Activated naive CD8-positive, alpha-beta T cell (primary cell): ENCODE results near the gene OFD1.
A peak's percentile ranks its signal among the peaks of the same experiment; 100 is the strongest.

Experiments used
- H3K27ac Mint-ChIP-seq: one replicate; pipeline ENCODE4 v1.8.0; 2021; ENCODE audit warnings: mixed read lengths
- H3K27me3 Mint-ChIP-seq: one replicate; pipeline ENCODE4 v1.8.0; 2021; ENCODE audit warnings: mixed read lengths
- H3K36me3 Mint-ChIP-seq: one replicate; pipeline ENCODE4 v1.8.0; 2021; ENCODE audit warnings: mixed read lengths
- H3K4me1 Mint-ChIP-seq: one replicate; pipeline ENCODE4 v1.8.0; 2021; ENCODE audit warnings: low read depth, mixed read lengths
- H3K4me3 Mint-ChIP-seq: one replicate; pipeline ENCODE4 v1.8.0; 2021; ENCODE audit warnings: mild to moderate bottlenecking, mixed read lengths
- H3K9me3 Mint-ChIP-seq: one replicate; pipeline ENCODE4 v1.8.0; 2021; ENCODE audit warnings: low read depth, mixed read lengths

Gene OFD1

DNA sequence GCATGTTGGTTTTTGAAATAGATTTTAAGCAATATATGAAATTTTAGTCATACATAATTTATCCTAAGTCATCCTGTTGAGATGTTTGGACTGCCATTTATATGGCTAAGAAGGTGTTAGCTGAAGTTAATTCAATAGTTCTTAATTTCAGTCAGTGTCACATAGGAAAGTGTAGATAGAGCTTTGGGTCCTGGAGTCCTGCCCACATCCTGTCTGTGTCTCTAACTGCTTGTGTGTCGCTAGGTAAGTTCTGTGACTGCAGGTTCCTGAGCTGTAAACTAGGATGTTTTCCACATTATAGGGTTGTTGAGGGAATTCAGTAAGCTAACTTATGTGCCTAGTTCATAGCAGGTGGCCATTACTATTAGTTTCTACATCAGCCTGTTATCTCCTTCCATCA, 20.7 kb downstream of the OFD1 start:
- Mint-ChIP-seq H3K27ac (peak overlapping the region; percentile 22), H3K4me1 (peaks cover 20% of the 10 kb centered on the region), H3K27me3 (no peaks in the 10 kb centered on the region), H3K4me3 (no peak overlapping the region), H3K9me3 (no peaks in the 10 kb centered on the region), H3K36me3 (peaks cover 5% of the 10 kb centered on the region)

DNA sequence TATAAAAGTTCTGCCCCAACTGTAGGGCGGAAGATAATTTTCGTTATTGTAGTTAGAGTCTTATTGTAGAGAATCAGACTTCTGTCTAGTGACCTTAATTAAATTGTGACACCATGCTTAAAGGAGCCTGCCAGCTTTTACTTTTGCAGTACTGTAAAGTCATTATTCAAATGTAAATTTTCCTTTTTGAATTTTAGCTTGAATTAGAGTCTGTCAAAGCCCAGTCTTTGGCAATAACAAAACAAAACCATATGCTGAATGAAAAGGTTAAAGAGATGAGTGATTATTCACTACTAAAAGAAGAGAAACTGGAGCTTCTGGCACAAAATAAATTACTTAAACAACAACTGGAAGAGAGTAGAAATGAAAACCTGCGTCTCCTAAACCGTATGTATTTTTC, 21.8 kb downstream of the OFD1 start:
- Mint-ChIP-seq H3K9me3 (no peaks in the 10 kb centered on the region), H3K4me3 (no peak overlapping the region), H3K27me3 (no peaks in the 10 kb centered on the region), H3K27ac (no peak overlapping the region), H3K36me3 (peaks cover 8% of the 10 kb centered on the region), H3K4me1 (peaks cover 19% of the 10 kb centered on the region)

DNA sequence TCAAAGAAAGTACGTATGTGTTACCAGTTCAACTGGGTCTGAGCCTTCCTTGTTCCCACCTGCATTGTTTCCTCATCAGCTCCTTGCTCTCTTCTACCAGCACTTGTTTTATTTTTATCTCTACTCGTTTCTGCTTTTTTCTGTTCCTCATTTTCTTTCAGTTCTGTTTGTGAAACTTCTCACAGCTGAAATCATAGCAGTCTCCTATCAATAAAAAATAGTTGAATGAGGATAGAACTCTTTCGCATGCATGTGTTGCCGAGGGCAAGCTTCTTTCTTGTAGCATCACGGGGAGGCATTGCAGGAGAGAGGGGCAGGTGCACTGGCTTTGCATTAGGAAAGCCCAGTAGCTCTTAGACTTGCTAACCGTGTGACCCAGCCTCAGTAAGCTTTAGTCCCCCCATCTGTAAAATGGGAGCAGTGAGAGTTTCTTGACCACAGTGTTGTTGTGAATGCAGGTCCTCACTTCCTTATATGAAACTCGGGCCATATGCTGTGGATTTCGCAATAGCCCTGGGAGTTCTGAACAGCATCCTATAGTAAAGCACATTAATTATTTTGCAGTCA, 24.7 kb downstream of the OFD1 start:
- Mint-ChIP-seq H3K4me3 (no peak overlapping the region), H3K27ac (peak overlapping the region; percentile 22), H3K4me1 (peaks cover 11% of the 10 kb centered on the region), H3K9me3 (no peaks in the 10 kb centered on the region), H3K36me3 (peaks cover 8% of the 10 kb centered on the region), H3K27me3 (no peaks in the 10 kb centered on the region)

DNA sequence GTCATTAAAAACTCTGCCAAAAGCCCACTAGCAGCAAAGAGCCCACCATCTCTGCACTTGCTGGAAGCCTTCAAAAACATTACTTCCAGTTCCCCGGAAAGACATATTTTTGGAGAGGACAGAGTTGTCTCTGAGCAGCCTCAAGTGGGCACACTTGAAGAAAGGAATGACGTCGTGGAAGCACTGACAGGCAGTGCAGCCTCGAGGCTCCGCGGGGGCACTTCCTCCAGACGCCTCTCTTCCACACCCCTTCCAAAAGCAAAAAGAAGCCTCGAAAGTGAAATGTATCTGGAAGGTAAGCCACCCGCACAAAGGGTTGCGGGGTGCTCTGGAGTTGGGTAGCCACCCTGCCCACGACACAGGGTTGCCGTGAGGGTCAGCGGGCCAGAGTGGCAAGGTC, 25.9 kb downstream of the OFD1 start:
- Mint-ChIP-seq H3K27me3 (no peaks in the 10 kb centered on the region), H3K4me3 (no peak overlapping the region), H3K36me3 (peaks cover 8% of the 10 kb centered on the region), H3K4me1 (peaks cover 2% of the 10 kb centered on the region), H3K9me3 (no peaks in the 10 kb centered on the region), H3K27ac (no peak overlapping the region)

DNA sequence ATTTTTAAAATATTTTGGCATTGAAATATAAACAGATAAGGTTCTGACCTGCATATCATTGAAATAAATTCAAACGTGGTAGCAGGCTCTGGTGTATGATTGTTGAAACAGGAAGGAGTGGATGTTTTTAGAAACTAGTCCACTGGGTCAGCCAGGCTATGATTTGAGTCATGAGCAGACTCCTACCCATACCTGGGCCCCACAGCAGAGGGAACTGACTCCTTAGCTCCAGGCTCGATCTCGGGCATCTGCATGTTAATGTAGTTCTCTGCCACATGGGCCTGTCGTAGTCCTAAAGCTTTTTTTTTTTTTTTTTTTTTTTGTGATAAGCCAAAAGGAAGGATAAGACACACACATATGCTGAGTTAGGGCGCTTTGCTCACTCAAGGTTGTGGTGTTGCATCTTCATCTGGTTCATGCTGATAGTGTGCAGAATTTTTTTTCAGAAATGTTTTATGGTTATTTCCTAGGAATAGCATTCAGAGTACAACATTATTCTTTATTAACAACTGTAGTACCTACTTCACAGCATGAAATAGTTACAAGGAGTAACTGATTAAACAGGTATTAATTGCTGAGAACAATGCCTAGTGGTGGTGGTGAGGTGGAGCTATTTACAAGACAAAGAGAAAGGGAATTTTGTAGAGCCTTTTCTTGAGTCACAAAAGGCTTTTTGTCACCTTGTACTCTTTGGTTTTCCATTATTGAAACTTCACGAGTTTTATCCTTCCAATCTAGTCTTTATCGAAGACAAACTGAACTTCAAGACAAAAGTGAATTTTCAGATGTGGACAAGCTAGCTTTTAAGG, 27.3 kb downstream of the OFD1 start:
- Mint-ChIP-seq H3K36me3 (peaks cover 8% of the 10 kb centered on the region), H3K27me3 (no peaks in the 10 kb centered on the region), H3K27ac (no peak overlapping the region), H3K4me3 (no peak overlapping the region), H3K9me3 (no peaks in the 10 kb centered on the region), H3K4me1 (peaks cover 2% of the 10 kb centered on the region)

DNA sequence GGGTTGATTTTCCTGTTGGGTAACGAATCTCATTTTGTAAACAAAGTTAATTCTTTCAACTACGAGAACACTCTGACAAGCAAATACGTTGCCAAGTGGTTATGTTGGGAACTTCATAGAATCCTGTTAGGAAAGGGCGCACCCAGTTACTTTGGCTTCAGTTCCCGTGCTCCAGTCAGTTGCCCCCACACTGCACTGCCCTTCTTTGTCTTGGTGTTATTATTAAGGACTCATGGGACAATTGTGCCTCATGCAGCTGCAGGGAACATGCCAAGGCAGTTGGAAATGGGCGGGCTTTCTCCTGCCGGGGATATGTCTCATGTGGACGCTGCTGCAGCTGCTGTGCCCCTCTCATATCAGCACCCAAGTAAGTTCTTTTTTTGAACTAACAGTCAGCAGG, 28.9 kb downstream of the OFD1 start:
- Mint-ChIP-seq H3K9me3 (no peaks in the 10 kb centered on the region), H3K4me1 (peaks cover 2% of the 10 kb centered on the region), H3K36me3 (peaks cover 7% of the 10 kb centered on the region), H3K27ac (no peak overlapping the region), H3K27me3 (no peaks in the 10 kb centered on the region), H3K4me3 (no peak overlapping the region)

DNA sequence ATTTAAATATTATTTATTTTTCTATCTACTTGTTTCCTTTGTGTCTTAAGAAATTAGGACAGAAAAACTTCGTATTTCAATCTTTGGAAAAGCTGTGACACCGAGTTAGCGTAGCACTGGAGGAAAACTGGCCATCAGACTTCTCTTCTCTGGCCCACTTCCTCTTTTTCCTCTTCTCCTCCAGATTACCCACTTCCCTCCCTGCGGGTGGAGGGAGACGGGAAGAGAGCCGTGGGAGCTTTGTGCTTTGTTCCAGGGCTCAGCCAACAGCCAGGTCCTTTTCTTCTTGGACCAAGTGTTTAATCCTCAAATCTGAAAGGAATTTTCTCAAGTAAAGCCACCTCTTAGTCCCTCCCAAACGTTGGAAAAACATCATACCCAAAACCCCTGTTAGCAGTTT, 29.7 kb downstream of the OFD1 start:
- peak overlapping the region; percentile 46 for H3K27ac Mint-ChIP-seq
- no peaks in the 10 kb centered on the region for H3K9me3 Mint-ChIP-seq
- no peaks in the 10 kb centered on the region for H3K27me3 Mint-ChIP-seq
- H3K4me3 Mint-ChIP-seq = no peak overlapping the region
- peaks cover 2% of the 10 kb centered on the region for H3K4me1 Mint-ChIP-seq
- H3K36me3 Mint-ChIP-seq = peaks cover 3% of the 10 kb centered on the region

DNA sequence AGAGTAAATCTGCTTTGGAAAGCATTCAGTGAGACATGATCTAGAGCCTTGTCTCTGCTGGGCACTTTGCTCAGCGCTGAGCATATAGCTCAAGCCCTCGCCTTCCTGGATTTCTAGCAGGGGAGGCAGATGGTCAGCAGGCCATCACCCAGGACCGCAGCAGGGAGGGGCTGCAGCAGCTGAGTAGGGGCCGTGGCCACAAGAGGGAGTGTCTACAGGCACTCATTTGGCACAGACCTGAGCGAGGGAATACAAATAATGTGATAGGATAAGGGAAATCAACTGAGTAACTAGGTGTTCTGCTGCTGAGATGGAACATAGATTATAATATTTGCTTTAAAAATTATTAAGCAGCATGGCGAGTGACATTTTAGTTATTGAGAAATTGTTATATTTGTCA, 30.2 kb downstream of the OFD1 start:
- peak overlapping the region; percentile 46 for H3K27ac Mint-ChIP-seq
- no peak overlapping the region for H3K4me3 Mint-ChIP-seq
- H3K9me3 Mint-ChIP-seq = no peaks in the 10 kb centered on the region
- peaks cover 4% of the 10 kb centered on the region for H3K36me3 Mint-ChIP-seq
- H3K4me1 Mint-ChIP-seq = peaks cover 2% of the 10 kb centered on the region
- H3K27me3 Mint-ChIP-seq = no peaks in the 10 kb centered on the region

DNA sequence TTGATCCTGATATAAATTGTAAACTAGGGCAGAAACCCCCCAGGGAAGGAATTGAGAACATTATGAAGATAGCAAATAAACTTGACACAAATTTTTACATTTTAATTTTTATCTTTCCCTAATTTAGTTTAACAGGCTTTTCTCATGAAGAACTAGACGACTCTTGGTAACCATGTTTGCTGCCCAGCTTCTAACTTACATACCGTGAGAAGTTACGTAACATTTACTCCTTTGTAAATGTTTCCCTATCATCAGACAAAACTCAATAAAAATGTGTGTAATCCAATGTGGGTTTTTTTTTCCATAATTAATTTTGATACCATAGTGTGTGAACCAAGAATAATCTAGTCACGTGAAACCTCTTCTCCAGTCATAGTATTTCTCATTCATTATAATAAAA, 34.4 kb downstream of the OFD1 start:
- H3K27ac Mint-ChIP-seq = no peak overlapping the region
- no peaks in the 10 kb centered on the region for H3K27me3 Mint-ChIP-seq
- H3K36me3 Mint-ChIP-seq = peaks cover 4% of the 10 kb centered on the region
- peaks cover 8% of the 10 kb centered on the region for H3K4me1 Mint-ChIP-seq
- H3K4me3 Mint-ChIP-seq = no peak overlapping the region
- H3K9me3 Mint-ChIP-seq = no peaks in the 10 kb centered on the region

DNA sequence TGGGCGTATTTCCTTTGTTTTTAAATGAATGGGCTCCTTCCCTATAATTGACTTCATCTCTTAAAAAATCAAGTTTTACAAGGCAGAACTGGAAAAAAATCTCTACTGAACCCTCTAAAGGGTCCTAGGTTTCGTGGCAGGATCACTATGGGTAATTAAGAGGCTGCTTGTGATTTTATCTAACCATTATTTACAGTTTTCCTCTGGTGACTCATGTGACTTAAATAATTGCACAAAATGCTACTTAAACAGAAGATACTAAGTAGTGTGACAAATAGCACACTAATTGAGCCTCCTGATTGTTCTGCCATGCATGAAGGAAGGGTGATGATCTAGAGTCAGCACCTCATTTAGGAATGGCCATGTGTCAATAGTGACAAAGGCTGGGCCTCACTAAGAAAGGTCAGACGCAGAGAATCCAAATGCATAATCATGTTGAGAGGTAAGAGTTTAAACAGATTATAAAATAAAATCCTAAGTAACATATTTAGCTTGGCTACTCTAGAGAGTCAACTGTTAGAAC, 35.5 kb downstream of the OFD1 start:
- Mint-ChIP-seq H3K4me3 (no peak overlapping the region), H3K27ac (no peak overlapping the region), H3K36me3 (peaks cover 4% of the 10 kb centered on the region), H3K9me3 (no peaks in the 10 kb centered on the region), H3K27me3 (no peaks in the 10 kb centered on the region), H3K4me1 (peaks cover 8% of the 10 kb centered on the region)

DNA sequence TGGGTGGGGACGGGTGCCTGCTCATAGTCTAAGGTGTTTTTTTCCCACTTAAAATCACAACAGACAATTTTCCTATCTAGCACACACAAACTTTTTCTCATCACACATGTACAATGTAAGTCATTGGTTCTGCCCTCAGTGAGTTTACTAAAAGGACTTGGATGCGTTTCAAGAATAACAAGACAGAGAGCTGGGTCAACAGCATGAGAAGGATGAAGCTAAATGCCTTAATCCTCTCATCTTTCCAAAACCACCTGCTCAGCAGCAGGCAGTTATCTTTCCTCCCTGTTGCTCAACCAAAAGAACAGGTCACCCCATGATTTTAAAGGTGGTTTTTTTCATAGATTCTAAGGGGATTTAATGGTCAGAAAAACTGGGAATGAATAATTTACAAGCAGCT, 40.1 kb downstream of the OFD1 start:
- Mint-ChIP-seq H3K4me3 (no peak overlapping the region), H3K36me3 (peaks cover 4% of the 10 kb centered on the region)

DNA sequence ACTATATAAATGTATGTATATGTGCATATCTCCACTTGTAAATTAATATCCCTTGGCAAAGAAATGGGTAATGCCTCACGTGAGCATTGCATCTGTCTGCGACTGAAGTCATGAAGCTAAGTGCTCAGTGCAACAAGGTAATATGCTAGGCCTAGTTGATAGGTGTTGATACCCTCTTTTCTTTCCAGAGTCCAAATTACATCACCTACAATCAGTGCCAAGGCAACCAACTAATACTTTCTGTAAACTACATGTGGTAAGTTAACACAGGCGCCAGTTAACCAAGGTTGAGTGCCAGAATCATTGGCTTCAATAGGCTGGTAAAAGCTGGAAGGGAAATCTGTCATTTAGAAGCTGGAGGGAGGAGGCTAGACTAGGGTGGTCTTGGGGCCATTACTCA, 41.3 kb downstream of the OFD1 start:
- Mint-ChIP-seq H3K27me3 (no peaks in the 10 kb centered on the region), H3K4me1 (peaks cover 5% of the 10 kb centered on the region), H3K27ac (no peak overlapping the region), H3K9me3 (no peaks in the 10 kb centered on the region), H3K4me3 (no peak overlapping the region), H3K36me3 (no peaks in the 10 kb centered on the region)

More for the DNA sequence above, 40.1 kb downstream of the OFD1 start:
- Mint-ChIP-seq H3K27me3 (no peaks in the 10 kb centered on the region), H3K9me3 (no peaks in the 10 kb centered on the region), H3K4me1 (peaks cover 11% of the 10 kb centered on the region), H3K27ac (no peak overlapping the region)

DNA sequence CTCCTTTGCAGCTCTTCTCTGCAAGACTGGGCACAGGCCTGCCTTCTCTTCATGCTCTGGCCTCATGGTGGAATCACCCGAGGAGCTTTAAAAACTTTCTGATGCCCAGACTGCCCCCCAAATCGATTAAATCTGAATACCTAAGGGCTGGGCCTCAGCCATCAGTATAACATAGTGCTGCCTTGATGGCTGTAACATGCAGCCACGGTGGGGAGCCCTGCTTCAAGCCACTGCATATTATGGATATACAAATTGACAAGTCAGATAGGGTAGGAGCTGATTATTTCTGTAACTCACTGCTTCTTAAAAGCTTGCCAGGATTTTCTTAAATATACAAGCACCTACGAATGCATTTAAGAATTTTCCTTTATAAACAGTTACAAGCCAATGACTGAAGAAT, 41.8 kb downstream of the OFD1 start:
- Mint-ChIP-seq H3K9me3 (no peaks in the 10 kb centered on the region), H3K4me1 (peaks cover 5% of the 10 kb centered on the region), H3K36me3 (no peaks in the 10 kb centered on the region), H3K27me3 (no peaks in the 10 kb centered on the region), H3K4me3 (no peak overlapping the region), H3K27ac (no peak overlapping the region)

DNA sequence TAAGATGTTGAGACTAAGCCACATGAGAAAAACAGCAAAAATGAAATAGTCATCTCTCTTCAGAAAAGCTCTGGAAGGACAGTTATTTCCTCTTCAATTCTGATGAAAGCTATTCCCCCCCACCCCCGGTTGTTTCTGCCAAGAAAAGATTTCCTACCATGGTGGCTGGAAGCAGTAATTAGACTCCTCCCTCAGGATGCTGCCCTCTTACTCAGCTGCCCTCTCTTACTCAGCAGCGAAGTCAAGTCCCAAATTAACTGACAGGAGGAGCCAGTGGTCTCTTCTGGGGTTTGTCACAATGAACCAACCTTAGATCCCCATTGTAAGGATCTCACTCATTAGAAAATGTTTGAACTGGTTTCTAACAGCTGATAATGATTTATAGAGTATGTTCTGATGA, 44.4 kb downstream of the OFD1 start:
- H3K36me3 Mint-ChIP-seq = no peaks in the 10 kb centered on the region
- H3K9me3 Mint-ChIP-seq = no peaks in the 10 kb centered on the region
- H3K4me3 Mint-ChIP-seq = no peak overlapping the region
- H3K4me1 Mint-ChIP-seq = peaks cover 5% of the 10 kb centered on the region
- no peaks in the 10 kb centered on the region for H3K27me3 Mint-ChIP-seq
- H3K27ac Mint-ChIP-seq = peak overlapping the region; percentile 66

DNA sequence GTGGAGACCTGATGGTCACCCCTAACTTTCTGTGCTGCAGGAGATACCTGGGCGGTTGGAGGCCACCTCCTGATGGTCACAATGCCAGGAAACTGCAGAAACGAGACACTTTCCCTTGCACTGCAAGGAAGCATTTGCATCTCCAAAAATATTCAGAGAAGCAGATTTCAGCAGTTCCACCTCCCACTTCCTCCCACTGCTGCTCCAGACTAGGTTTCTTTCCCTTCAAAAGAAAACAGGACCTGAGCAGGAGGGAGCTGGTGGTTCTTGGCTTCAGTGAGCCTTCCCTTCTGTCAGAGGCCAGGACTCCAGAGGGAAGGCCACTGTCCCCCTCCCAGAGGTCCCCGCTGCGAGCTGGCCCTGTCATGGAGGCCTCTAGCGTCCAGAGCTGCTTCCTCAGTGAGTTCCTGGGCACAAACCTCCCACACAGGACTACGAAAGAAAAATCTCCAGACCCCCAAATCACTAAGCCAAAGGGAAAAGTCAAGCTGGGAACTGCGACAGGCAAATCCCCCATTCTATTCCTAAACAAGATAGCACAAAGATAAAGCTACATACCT, 46.4 kb downstream of the OFD1 start:
- Mint-ChIP-seq H3K27ac (no peak overlapping the region), H3K36me3 (no peaks in the 10 kb centered on the region)

More for the DNA sequence above, 46.4 kb downstream of the OFD1 start:
- Mint-ChIP-seq H3K27me3 (no peaks in the 10 kb centered on the region), H3K4me3 (no peak overlapping the region), H3K4me1 (peaks cover 5% of the 10 kb centered on the region), H3K9me3 (no peaks in the 10 kb centered on the region)
